Activated T-cell treated with anti-CD3 and anti-CD28 coated beads for 24 hours (primary cell): ENCODE data around the gene RALGAPA2.

Source experiments
- DNase-seq: peaks from one replicate; pipeline ENCODE4 v3.0.0-alpha.2; 2020; ENCODE audit warnings: low read depth

Gene RALGAPA2

GRCh38 chr20:20404633-20405032 lies 307.8 kb downstream of the RALGAPA2 start:
- DNase-seq: no peak

GRCh38 chr20:20401991-20402390 lies 310.5 kb downstream of the RALGAPA2 start:
- DNase-seq: no peak

- DNase-seq: no peak
Measured at GRCh38 chr20:20399531-20400500, 312.6 kb downstream of the RALGAPA2 start.

- no peak for DNase-seq
Measured at GRCh38 chr20:20398123-20398522, 314.3 kb downstream of the RALGAPA2 start.

- DNase-seq: no peak
Measured at GRCh38 chr20:20396794-20397193, 315.6 kb downstream of the RALGAPA2 start.

- DNase-seq: no peak
Measured at GRCh38 chr20:20395903-20396568, 316.4 kb downstream of the RALGAPA2 start.

DNA sequence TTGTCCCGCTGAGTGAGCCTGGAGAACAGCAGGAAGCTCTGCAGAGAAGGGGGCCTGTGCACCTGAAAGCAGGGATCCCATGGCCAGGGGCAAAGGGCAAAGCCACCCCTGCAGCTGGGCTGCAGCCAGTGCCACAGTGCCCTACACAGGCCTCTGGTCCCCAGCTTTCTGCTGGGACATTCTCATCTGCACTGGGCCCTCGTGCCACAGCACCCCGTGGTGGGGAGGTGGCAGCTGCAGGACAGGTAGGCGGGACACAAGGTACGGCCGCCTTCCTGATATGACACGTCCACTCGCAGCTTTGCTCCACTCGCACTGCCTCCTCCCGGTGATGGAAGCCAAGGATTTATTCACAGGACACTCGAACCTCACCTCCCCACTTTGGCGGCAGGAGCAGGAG lies 317.4 kb downstream of the RALGAPA2 start:
- DNase-seq: no peak

GRCh38 chr20:20393207-20394120 lies 319.0 kb downstream of the RALGAPA2 start:
- no peak for DNase-seq

- no peak for DNase-seq
Measured at GRCh38 chr20:20391766-20392165, 320.7 kb downstream of the RALGAPA2 start.

DNA sequence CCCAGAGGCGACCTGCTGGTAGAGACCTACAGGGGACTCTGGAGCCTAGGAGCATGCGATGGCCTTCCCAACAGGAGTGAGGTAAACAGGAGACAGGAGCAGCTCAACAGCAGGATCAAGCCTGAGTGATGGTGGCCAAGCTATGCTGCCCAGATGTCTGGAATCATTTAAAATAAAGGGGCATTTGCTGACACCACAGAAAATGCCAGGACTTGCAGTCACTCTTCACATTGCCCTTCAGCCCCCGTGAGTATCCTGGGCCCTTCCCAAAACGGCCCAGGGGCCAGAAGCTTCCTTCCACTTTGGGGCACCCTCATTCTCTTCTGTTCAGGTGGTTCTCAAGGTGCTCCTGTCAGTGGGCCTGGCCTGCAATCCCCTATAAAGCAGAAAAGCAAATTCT lies 321.3 kb downstream of the RALGAPA2 start:
- no peak for DNase-seq

DNA sequence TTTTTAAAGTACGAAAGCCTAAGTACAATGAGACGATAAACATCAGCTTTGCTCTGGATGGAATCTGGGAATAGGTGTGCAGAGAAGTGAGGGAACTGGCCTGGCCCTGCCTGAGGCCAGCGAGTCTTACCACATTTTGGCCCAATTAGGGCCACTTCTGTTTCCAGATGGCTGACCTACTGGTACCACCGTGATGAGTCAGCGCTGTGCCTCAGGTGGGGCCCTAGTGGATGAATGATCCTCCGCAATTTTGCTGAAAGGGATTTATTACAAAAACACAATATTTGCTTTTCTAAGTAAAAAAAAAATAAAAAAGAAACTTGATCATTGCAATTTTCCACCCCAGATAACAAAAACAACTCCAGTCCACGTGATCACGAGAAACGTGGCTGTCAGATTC lies 322.1 kb downstream of the RALGAPA2 start:
- no peak for DNase-seq

GRCh38 chr20:20386192-20386591 lies 326.3 kb downstream of the RALGAPA2 start:
- no peak for DNase-seq

DNA sequence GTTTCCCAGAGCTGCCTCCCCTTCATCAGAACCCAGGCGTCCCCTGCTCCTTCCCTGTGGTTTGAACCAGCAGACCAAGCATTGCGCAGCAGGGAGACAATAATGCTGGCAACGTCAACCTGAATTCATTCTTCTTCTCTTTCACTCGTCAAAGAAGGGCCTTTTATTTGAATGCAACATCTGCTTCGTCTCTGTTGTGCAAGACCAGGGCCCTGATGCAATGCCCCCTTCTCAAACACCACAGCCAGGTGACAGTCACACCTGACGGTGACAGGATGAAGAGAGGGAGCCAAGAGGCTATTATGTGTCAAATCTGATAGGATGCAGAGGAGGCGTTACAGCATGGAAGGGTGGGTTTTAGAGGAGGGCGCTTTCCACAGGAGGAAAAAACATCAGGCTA lies 336.6 kb downstream of the RALGAPA2 start:
- DNase-seq: no peak

- no peak for DNase-seq
Measured at GRCh38 chr20:20373091-20373571, 339.3 kb downstream of the RALGAPA2 start.

- no peak for DNase-seq
Measured at GRCh38 chr20:20371681-20372080, 340.8 kb downstream of the RALGAPA2 start.

- no peak for DNase-seq
Measured at GRCh38 chr20:20371083-20371482, 341.4 kb downstream of the RALGAPA2 start.

- DNase-seq: no peak
Measured at GRCh38 chr20:20370094-20370575, 342.3 kb downstream of the RALGAPA2 start.

- no peak for DNase-seq
Measured at GRCh38 chr20:20369250-20370093, 343.0 kb downstream of the RALGAPA2 start.

DNA sequence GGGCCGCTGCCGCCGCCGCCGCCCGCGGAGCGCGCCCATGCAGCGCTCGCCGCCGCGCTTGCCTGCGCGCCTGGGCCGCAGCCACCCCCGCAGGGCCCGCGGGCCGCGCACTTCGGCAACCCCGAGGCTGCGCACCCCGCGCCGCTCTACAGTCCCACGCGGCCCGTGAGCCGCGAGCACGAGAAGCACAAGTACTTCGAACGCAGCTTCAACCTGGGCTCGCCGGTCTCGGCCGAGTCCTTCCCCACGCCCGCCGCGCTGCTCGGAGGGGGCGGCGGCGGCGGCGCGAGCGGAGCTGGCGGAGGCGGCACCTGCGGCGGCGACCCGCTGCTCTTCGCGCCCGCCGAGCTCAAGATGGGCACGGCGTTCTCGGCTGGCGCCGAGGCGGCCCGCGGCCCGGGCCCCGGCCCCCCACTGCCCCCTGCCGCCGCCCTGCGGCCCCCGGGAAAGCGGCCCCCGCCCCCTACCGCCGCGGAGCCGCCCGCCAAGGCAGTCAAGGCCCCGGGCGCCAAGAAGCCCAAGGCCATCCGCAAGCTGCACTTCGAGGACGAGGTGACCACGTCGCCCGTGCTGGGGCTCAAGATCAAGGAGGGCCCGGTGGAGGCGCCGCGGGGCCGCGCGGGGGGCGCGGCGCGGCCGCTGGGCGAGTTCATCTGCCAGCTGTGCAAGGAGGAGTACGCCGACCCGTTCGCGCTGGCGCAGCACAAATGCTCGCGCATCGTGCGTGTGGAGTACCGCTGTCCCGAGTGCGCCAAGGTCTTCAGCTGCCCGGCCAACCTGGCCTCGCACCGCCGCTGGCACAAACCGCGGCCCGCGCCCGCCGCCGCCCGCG lies 343.8 kb downstream of the RALGAPA2 start:
- no peak for DNase-seq
